Neuronal stem cell (in vitro differentiated cells): Measurements from ENCODE around the gene OBSCN.

Source experiments
- DNase-seq: peaks from one replicate; pipeline ENCODE4 v3.0.0-alpha.2; 2013; ENCODE audit warnings: low spot score
- H2AFZ ChIP-seq: one replicate; pipeline ENCODE4 v1.6.1; 2013; ENCODE audit warnings: mild to moderate bottlenecking, low read length, inconsistent platforms
- H2AK5ac ChIP-seq: 2 replicates; pipeline ENCODE4 v1.6.1; 2013; ENCODE audit warnings: low read depth, mild to moderate bottlenecking, inconsistent platforms, low read length, moderate library complexity, mixed read lengths
- H2BK120ac ChIP-seq: 2 replicates; pipeline ENCODE4 v1.6.1; 2013; ENCODE audit warnings: low read depth, mild to moderate bottlenecking, inconsistent platforms, low read length, moderate library complexity, mixed read lengths
- H2BK12ac ChIP-seq: one replicate; pipeline ENCODE4 v1.6.1; 2013; ENCODE audit warnings: low read length, inconsistent platforms
- H2BK15ac ChIP-seq: 2 replicates; pipeline ENCODE4 v1.6.1; 2013; ENCODE audit warnings: mild to moderate bottlenecking, low read length, inconsistent platforms, mixed read lengths
- H2BK5ac ChIP-seq: one replicate; pipeline ENCODE4 v1.6.1; 2013; ENCODE audit warnings: inconsistent platforms, mild to moderate bottlenecking, low read length, moderate library complexity
- H3K14ac ChIP-seq: one replicate; pipeline ENCODE4 v1.6.1; 2013; ENCODE audit warnings: low read length, inconsistent platforms
- H3K18ac ChIP-seq: 2 replicates; pipeline ENCODE4 v1.6.1; 2013; ENCODE audit warnings: low read length, inconsistent platforms
- H3K23ac ChIP-seq: 2 replicates; pipeline ENCODE4 v1.6.1; 2013; ENCODE audit warnings: low read depth, mild to moderate bottlenecking, mixed read lengths, low read length, inconsistent platforms; ENCODE audit not compliant: poor library complexity
- H3K27ac ChIP-seq: replicated peaks from 3 replicates; pipeline ENCODE4 v1.5.1; 2013; ENCODE audit warnings: low read length, inconsistent platforms
- H3K27me3 ChIP-seq, 3 experiments: 2 replicates each; pipeline ENCODE4 v1.6.1; 2013; ENCODE audit warnings: low read length in 3 of 3, mild to moderate bottlenecking in 2 of 3, inconsistent platforms in 1 of 3, low read depth in 1 of 3, mixed read lengths in 1 of 3, moderate library complexity in 1 of 3; ENCODE audit not compliant: control insufficient read depth in 3 of 3, insufficient read depth in 3 of 3
- H3K36me3 ChIP-seq, 2 donors: replicated peaks in 1 of 2; 2 replicates each; pipeline ENCODE4 v1.6.1; 2013; ENCODE audit warnings: low read length in 2 of 2; ENCODE audit not compliant: control insufficient read depth in 2 of 2, insufficient read depth in 2 of 2
- H3K4ac ChIP-seq: 2 replicates; pipeline ENCODE4 v1.6.1; 2013; ENCODE audit warnings: inconsistent platforms, mild to moderate bottlenecking, low read length, moderate library complexity
- H3K4me1 ChIP-seq, 2 donors: 1 replicate in 1 of 2; 2 replicates in 1 of 2; pipeline ENCODE4 v1.6.1; 2013; ENCODE audit warnings: low read length in 2 of 2, low read depth in 1 of 2; ENCODE audit not compliant: control insufficient read depth in 2 of 2, insufficient read depth in 1 of 2
- H3K4me2 ChIP-seq: one replicate; pipeline ENCODE4 v1.6.1; 2013; ENCODE audit warnings: mild to moderate bottlenecking, low read length, inconsistent platforms; ENCODE audit not compliant: insufficient read depth, poor library complexity, severe bottlenecking
- H3K4me3 ChIP-seq, 2 donors: 2 replicates each; pipeline ENCODE4 v1.5.1; 2013; ENCODE audit warnings: low read length in 2 of 2, mild to moderate bottlenecking in 2 of 2, inconsistent platforms in 1 of 2, moderate library complexity in 1 of 2
- H3K79me1 ChIP-seq: one replicate; pipeline ENCODE4 v1.6.1; 2013; ENCODE audit warnings: low read depth, mild to moderate bottlenecking, inconsistent platforms, low read length, moderate library complexity
- H3K9ac ChIP-seq: one replicate; pipeline ENCODE4 v1.6.1; 2013; ENCODE audit warnings: mild to moderate bottlenecking, low read depth, low read length, inconsistent platforms; ENCODE audit not compliant: poor library complexity
- H3K9me3 ChIP-seq, 2 donors: replicated peaks in 1 of 2; 2 replicates each; pipeline versions ENCODE3 to v1.6.1; 2013; ENCODE audit warnings: low read length in 2 of 2, mild to moderate bottlenecking in 2 of 2, inconsistent platforms in 1 of 2, low read depth in 1 of 2, mixed read lengths in 1 of 2, moderate library complexity in 1 of 2; ENCODE audit not compliant: control insufficient read depth in 2 of 2, insufficient read depth in 1 of 2
- H4K8ac ChIP-seq: one replicate; pipeline ENCODE4 v1.6.1; 2013; ENCODE audit warnings: low read depth, mild to moderate bottlenecking, inconsistent platforms, low read length, moderate library complexity
- H4K91ac ChIP-seq: one replicate; pipeline ENCODE4 v1.6.1; 2013; ENCODE audit warnings: low read length, low read depth, mild to moderate bottlenecking, inconsistent platforms; ENCODE audit not compliant: poor library complexity
- WGBS, 2 donors: extraction: QIAGEN DNeasy Blood & Tissue Kit; methylation state at CpG; one replicate each; pipeline ENCODE4 v1.1.7; 2013; ENCODE audit warnings: missing lambda C conversion rate in 2 of 2, mixed read lengths in 1 of 2; ENCODE audit not compliant: insufficient read length in 2 of 2, insufficient replicate concordance in 1 of 2; ENCODE audit errors: extremely low coverage in 2 of 2; 5-methylcytosine and 5-hydroxymethylcytosine counted together

Gene OBSCN

GRCh38 chr1:228339766-228340685, 132.2 kb downstream of the OBSCN start:
- Histone ChIP-seq H4K91ac (no peak overlapping the region), H2AFZ (no peak overlapping the region), H3K27ac (no peak overlapping the region), H3K4ac (no peak overlapping the region), H3K36me3 (peaks cover 0 to 15% of the 10 kb centered on the region in 2 donors), H3K4me3 (no peak overlapping the region), H2BK15ac (no peak overlapping the region), H2BK12ac (no peak overlapping the region), H3K9me3 (peaks cover 0 to 6% of the 10 kb centered on the region in 2 donors), H4K8ac (no peak overlapping the region), H3K9ac (no peak overlapping the region), H3K23ac (no peak overlapping the region), H2BK5ac (peak overlapping the region; percentile 53), H3K27me3 (peaks cover 0 to 3% (median 0%) of the 10 kb centered on the region in 3 experiments), H2BK120ac (no peak overlapping the region), H3K14ac (no peak overlapping the region), H3K79me1 (peaks cover 2% of the 10 kb centered on the region), H2AK5ac (peak overlapping the region; percentile 75), H3K18ac (no peak overlapping the region), H3K4me1 (no peaks in the 10 kb centered on the region), H3K4me2 (no peak overlapping the region)
- WGBS, 2 donors = no CpG with 5 or more reads among the region's 24 CpGs
- DNase-seq = no peak

- WGBS, 2 donors = no CpG with 5 or more reads among the region's 39 CpGs
- Histone ChIP-seq H4K8ac (no peak overlapping the region), H3K27me3 (peaks cover 0 to 3% (median 0%) of the 10 kb centered on the region in 3 experiments), H3K27ac (no peak overlapping the region), H2BK120ac (no peak overlapping the region), H3K4me1 (no peaks in the 10 kb centered on the region), H3K14ac (peak overlapping the region; percentile 33), H3K23ac (no peak overlapping the region), H2BK12ac (no peak overlapping the region), H3K9ac (no peak overlapping the region), H3K79me1 (peaks cover 2% of the 10 kb centered on the region), H3K4me2 (no peak overlapping the region), H2BK15ac (no peak overlapping the region), H2AK5ac (peak overlapping the region; percentile 75), H3K4me3 (no peak overlapping the region), H2BK5ac (peak overlapping the region; percentile 53), H3K9me3 (peaks cover 0 to 6% of the 10 kb centered on the region in 2 donors), H2AFZ (no peak overlapping the region), H3K36me3 (peaks cover 0 to 15% of the 10 kb centered on the region in 2 donors), H3K18ac (peak overlapping the region; percentile 17), H3K4ac (no peak overlapping the region), H4K91ac (no peak overlapping the region)
- no peak for DNase-seq
Measured at GRCh38 chr1:228340686-228341449, 133.0 kb downstream of the OBSCN start.

GRCh38 chr1:228341450-228341813, 133.6 kb downstream of the OBSCN start:
- H2BK5ac ChIP-seq = no peak overlapping the region
- no peak overlapping the region for H3K4me2 ChIP-seq
- H4K8ac ChIP-seq = no peak overlapping the region
- peak overlapping the region; percentile 33 for H3K14ac ChIP-seq
- WGBS, 2 donors = no CpG with 5 or more reads among the region's 17 CpGs
- H3K36me3 ChIP-seq = peaks cover 0 to 15% of the 10 kb centered on the region in 2 donors
- no peak overlapping the region for H3K27ac ChIP-seq
- no peak overlapping the region for H4K91ac ChIP-seq
- no peak overlapping the region for H3K23ac ChIP-seq
- H3K27me3 ChIP-seq = peaks cover 0 to 3% (median 0%) of the 10 kb centered on the region in 3 experiments
- no peak overlapping the region for H3K18ac ChIP-seq
- no peak overlapping the region for H2AK5ac ChIP-seq
- no peak for DNase-seq
- no peak overlapping the region for H3K4me3 ChIP-seq
- H2BK15ac ChIP-seq = no peak overlapping the region
- peaks cover 2% of the 10 kb centered on the region for H3K79me1 ChIP-seq
- no peak overlapping the region for H3K9ac ChIP-seq
- H2BK120ac ChIP-seq = no peak overlapping the region
- peaks cover 0 to 6% of the 10 kb centered on the region in 2 donors for H3K9me3 ChIP-seq
- no peak overlapping the region for H2AFZ ChIP-seq
- no peak overlapping the region for H3K4ac ChIP-seq
- no peak overlapping the region for H2BK12ac ChIP-seq
- H3K4me1 ChIP-seq = no peaks in the 10 kb centered on the region
